ENCODE data around the gene SEMA5B. TPM values are rescaled to one million over a fixed set of nuclear protein-coding genes. Genes with fewer than 3 reads are reported as not detected.

The SEMA5B gene
- total RNA-seq, 1 experiment from 2014 or later = 9.4 TPM

DNA sequence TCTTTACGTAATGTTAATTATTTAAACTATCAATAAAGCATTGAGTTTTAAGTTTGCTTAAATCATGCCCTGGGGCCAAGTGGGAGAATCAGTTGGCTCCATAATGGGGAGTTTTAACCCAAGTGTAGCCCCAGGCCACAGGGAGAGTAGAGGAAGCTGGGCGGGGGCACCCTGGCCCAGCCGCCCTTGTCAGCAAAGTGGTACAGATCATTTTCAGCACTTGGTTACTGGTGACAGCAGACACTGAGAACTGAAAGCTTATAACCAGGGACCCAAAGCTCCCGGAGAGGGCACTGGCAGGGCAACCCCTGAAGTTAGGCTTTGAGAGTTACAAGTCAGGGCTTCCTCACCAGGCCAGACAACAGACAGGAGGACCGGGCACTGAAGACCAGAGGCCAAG is 90.6 kb downstream of the SEMA5B start:
- no peak overlapping the region for H4K8ac ChIP-seq (replicated peaks; ENCODE audit: insufficient read length, low read depth, low read length)
- no peak overlapping the region for H2BK120ac ChIP-seq (ENCODE audit: low read depth, low read length, poor library complexity, severe bottlenecking)
- H3K23me2 ChIP-seq (ENCODE audit: insufficient read length, low read depth, low read length, poor library complexity, severe bottlenecking) = no peaks in the 10 kb centered on the region
- no peak overlapping the region for H3K4me2 ChIP-seq (ENCODE audit: insufficient read depth, insufficient read length, low read length)
- DNase-seq = no peak
- no peaks in the 10 kb centered on the region for H3K27me3 Mint-ChIP-seq (ENCODE audit: low read depth)
- no peak overlapping the region for H2BK12ac ChIP-seq (ENCODE audit: insufficient read length, low read depth, low read length)
- H4K20me1 ChIP-seq (ENCODE audit: control insufficient read depth, insufficient read depth, insufficient read length) = no peaks in the 10 kb centered on the region
- H3K79me1 ChIP-seq (ENCODE audit: insufficient read depth, low read depth, low read length, poor library complexity, severe bottlenecking) = no peaks in the 10 kb centered on the region
- no peaks in the 10 kb centered on the region for H3K36me3 Mint-ChIP-seq (ENCODE audit: insufficient read depth in 1 of 3, low read depth in 3 of 3)
- H3K9me3 Mint-ChIP-seq = no peaks in the 10 kb centered on the region
- H3K23ac ChIP-seq (ENCODE audit: insufficient read length, low read depth, low read length) = no peak overlapping the region
- H3K18ac ChIP-seq (ENCODE audit: insufficient read length, low read depth, low read length) = no peak overlapping the region
- H3K9me3 ChIP-seq (ENCODE audit: control insufficient read depth, low read depth, low read length) = no peaks in the 10 kb centered on the region
- no peak overlapping the region for H3K27ac ChIP-seq (ENCODE audit: insufficient read length, low read depth, low read length)
- no peak overlapping the region for H2BK20ac ChIP-seq (ENCODE audit: low read depth, low read length, poor library complexity, severe bottlenecking)
- H2AK5ac ChIP-seq (ENCODE audit: insufficient read length, low read length) = no peak overlapping the region
- H3K9ac ChIP-seq (ENCODE audit: extremely low read depth, insufficient read length, low read length) = no peak overlapping the region
- no peak overlapping the region for H4K5ac ChIP-seq (ENCODE audit: insufficient read length, low read depth, low read length)
- no peak overlapping the region for H2AFZ ChIP-seq (ENCODE audit: low read length)
- no peak overlapping the region for H4K91ac ChIP-seq (ENCODE audit: insufficient read length, low read depth, low read length)
- H3K56ac ChIP-seq (ENCODE audit: insufficient read length, low read depth, low read length) = no peak overlapping the region
- H3K4ac ChIP-seq (ENCODE audit: low read depth, low read length) = no peak overlapping the region
- no peaks in the 10 kb centered on the region for H3K4me1 Mint-ChIP-seq
- no peak overlapping the region for H3K27ac Mint-ChIP-seq
- H3K4me3 Mint-ChIP-seq = no peak overlapping the region
- no peaks in the 10 kb centered on the region for H3K27me3 ChIP-seq (ENCODE audit: insufficient read depth, low read length)
- no peak overlapping the region for H2BK5ac ChIP-seq (ENCODE audit: insufficient read length, low read length)
- H2BK15ac ChIP-seq (ENCODE audit: low read depth, low read length) = no peak overlapping the region
- no peak overlapping the region for H3T11ph ChIP-seq (ENCODE audit: low read length)
- no peaks in the 10 kb centered on the region for H3K4me1 ChIP-seq (ENCODE audit: insufficient read depth, low read length)
- H3K14ac ChIP-seq (ENCODE audit: insufficient read depth, low read length) = no peak overlapping the region
- no peaks in the 10 kb centered on the region for H3K79me2 ChIP-seq (ENCODE audit: insufficient read depth, low read length)
- TF ChIP-seq, protein P1, sequence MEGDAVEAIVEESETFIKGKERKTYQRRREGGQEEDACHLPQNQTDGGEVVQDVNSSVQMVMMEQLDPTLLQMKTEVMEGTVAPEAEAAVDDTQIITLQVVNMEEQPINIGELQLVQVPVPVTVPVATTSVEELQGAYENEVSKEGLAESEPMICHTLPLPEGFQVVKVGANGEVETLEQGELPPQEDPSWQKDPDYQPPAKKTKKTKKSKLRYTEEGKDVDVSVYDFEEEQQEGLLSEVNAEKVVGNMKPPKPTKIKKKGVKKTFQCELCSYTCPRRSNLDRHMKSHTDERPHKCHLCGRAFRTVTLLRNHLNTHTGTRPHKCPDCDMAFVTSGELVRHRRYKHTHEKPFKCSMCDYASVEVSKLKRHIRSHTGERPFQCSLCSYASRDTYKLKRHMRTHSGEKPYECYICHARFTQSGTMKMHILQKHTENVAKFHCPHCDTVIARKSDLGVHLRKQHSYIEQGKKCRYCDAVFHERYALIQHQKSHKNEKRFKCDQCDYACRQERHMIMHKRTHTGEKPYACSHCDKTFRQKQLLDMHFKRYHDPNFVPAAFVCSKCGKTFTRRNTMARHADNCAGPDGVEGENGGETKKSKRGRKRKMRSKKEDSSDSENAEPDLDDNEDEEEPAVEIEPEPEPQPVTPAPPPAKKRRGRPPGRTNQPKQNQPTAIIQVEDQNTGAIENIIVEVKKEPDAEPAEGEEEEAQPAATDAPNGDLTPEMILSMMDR (conservative IDR thresholded peaks at IDR 0.05) = no peak
- no CpG with 5 or more reads among the region's 5 CpGs for WGBS (ENCODE audit: extremely low coverage, insufficient read length, low lambda C conversion rate)

Data from H9 (cell line).